ENCODE measurements around the gene LYRM1.

DNA sequence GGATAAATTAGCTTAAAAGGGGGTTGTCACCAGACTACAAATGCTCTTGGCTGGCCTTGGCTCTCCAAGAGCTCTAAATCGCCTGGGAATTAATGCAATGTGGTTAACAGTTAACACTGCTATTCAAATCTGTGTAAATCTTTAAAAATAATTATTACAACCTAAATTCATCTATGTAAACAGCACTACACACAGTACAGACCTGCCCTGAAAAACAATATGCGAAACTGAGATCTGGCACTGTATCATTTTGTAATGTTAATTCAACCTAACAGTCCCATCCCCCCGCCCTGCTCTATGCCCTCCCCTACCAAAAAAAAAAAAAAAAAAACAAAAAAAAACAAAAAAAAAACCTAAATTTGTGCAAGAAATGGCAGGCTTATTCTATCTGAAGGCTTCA, 41.3 kb upstream of the LYRM1 start:
- TF ChIP-seq EZH2 (IDR thresholded peaks at IDR 0.05) (no peak), POLR2AphosphoS5 (IDR thresholded peaks at IDR 0.05; ENCODE audit: borderline replicate concordance, low read depth, low read length) (no peak), FOXP2 (optimal IDR thresholded peaks at IDR 0.05; ENCODE audit: control extremely low read depth, extremely low read length, insufficient read depth) (no peak)
